GM19395 (cell line): ENCODE results near the gene DIDO1.
A peak's percentile ranks its signal among the peaks of the same experiment; 100 is the strongest.

Experiments used
- ATAC-seq: cut with Tn5 transposase; IDR thresholded peaks from one replicate; pipeline ENCODE4 v1.9.1; 2021; ENCODE audit warnings: mild to moderate bottlenecking, moderate library complexity; ENCODE audit not compliant: unreplicated experiment

The DIDO1 gene

GRCh38 chr20:62837790-62838127 lies 88.5 kb downstream of the DIDO1 start:
- peak; percentile 30 for ATAC-seq

DNA sequence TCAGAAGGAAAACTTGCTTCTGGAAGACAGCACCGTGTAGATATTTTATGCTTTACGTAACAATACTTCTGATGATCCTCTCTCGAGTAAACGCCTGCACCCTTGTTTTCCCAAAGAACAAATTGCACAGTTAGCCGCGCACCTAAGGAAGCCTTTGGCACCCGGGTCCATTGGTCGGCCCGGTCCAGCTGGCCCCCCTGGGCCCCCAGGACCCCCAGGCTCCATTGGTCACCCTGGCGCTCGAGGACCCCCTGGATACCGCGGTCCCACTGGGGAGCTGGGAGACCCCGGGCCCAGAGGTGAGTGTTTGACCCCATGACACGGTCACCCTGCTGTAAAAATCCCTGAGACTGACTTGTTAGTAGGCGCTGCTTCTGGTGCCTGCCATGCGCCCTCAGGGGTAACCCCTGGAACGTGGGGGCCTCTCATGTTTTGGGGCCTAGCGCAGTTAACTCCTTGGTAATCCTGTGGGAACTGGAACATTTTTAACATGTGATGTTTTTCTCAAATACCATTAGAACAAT lies 89.3 kb downstream of the DIDO1 start:
- no peak for ATAC-seq

GRCh38 chr20:62835931-62836861 lies 90.1 kb downstream of the DIDO1 start:
- ATAC-seq, result no peak

DNA sequence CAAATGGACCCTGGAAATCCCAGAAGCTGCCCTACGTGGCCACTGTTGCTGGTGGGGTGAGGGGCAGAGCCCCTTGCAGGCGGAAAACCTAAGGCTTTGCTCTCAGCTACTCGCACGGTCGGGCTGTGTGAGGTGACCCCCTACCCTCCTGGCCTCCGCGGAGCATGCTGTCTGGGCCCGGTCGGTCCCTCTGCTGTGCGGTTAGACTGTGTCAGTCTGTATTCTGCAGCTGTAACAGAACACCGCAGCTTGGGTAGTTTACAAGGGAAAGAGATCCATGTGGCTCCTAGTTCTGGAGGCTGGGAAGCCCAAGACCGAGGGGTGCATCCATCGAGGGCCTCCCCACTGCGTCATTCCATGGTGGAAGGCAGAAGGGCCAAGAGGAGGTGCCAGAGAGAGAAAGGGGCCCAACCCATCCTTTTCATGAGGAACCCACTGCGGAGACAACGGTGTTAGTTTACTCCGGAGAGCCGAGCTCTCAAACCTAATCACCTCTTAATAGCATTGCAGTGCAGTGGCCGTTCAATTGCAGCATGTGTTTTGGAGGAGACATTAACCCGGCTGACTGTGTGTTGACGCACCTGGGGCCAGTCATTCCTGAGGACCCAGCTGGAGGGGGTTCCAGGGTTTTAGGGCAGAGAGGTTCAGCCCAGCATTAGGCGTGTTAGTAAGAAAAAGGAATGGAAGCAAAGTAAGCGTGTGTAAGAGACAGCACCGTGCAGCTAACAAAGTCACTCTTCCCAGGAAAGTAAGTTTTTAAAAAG lies 91.2 kb downstream of the DIDO1 start:
- no peak for ATAC-seq

- peak; percentile 25 for ATAC-seq
These were observed 93.3 kb downstream of the DIDO1 start for GRCh38 chr20:62832951-62833391.

- peak; percentile 71 for ATAC-seq
These were observed 93.9 kb downstream of the DIDO1 start for GRCh38 chr20:62832212-62832922.

GRCh38 chr20:62831854-62832211 lies 94.5 kb downstream of the DIDO1 start:
- no peak for ATAC-seq

DNA sequence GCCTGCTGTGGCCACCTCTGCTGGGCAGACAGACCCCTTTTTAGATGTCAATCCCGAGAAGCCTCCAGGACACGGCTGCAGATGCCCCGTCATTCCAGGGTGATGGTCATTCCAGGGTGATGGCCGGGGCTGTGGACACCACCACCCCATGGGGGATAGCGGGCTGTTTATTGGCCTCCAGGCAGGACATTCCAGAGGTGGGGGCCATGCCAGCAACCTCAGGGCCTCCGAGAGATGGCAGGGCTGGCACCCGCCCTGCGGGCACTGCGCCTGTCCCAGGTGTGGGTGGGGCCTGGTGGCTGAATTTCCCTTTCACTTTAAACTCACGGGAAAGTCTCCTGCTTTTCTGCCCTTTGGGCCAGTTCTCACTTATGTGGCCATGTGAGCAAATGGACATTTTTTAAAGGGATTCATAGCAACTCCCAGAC lies 94.9 kb downstream of the DIDO1 start:
- no peak for ATAC-seq

DNA sequence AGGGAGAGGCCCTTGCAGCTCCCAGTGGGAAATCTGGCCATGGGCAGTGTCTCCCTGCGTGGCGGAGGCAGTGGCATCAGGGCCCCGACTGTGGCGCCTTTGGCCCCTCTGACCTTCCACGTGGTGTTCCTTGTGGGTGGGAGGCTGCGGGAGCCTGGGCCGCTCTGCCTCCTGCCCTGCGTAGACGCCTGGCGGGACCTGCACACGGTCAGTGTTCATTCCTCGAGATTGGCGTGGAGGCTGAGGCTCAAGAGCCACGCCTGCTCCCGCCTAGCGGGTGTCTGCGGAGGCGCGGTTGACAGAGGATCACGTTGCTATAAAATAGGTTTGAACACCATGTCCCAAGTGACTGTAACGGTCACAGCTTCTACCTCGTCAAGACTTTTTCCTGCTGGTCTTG lies 95.5 kb downstream of the DIDO1 start:
- ATAC-seq, result no peak

- no peak for ATAC-seq
These were observed 96.1 kb downstream of the DIDO1 start for GRCh38 chr20:62830251-62830650.

- no peak for ATAC-seq
These were observed 96.8 kb downstream of the DIDO1 start for GRCh38 chr20:62829231-62830230.

GRCh38 chr20:62828511-62829230 lies 97.6 kb downstream of the DIDO1 start:
- no peak for ATAC-seq

DNA sequence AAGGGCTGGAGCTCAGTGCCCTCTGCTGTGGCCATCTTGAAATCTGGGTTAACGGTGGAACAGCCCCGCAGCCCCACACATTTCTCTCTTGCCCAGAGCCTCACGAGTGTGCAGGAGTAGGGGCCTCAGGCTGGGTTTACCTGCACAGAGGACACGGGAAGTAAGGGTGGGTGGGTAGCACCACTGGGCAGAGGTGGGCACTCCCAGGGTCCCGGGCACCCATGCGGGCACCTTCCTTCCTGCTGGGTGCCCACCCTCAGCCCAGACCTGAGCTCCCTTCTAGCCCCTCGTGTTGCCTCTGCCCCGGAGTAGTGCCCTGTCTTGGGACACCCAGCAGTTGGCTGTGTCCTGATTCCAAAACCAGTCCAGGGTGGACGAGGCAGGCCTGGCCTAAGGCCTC lies 98.3 kb downstream of the DIDO1 start:
- no peak for ATAC-seq
